HG03135 (cell line): ENCODE results near the gene ANKRD31.

ENCODE experiments used
- ATAC-seq: cut with Tn5 transposase; IDR thresholded peaks from one replicate; pipeline ENCODE4 v1.9.1; 2021; ENCODE audit warnings: mild to moderate bottlenecking, moderate library complexity; ENCODE audit not compliant: unreplicated experiment

Gene ANKRD31

GRCh38 chr5:75040973-75041372 lies 195.7 kb downstream of the ANKRD31 start:
- ATAC-seq = no peak

- no peak for ATAC-seq
Measured at GRCh38 chr5:75037106-75037505, 199.6 kb downstream of the ANKRD31 start.

DNA sequence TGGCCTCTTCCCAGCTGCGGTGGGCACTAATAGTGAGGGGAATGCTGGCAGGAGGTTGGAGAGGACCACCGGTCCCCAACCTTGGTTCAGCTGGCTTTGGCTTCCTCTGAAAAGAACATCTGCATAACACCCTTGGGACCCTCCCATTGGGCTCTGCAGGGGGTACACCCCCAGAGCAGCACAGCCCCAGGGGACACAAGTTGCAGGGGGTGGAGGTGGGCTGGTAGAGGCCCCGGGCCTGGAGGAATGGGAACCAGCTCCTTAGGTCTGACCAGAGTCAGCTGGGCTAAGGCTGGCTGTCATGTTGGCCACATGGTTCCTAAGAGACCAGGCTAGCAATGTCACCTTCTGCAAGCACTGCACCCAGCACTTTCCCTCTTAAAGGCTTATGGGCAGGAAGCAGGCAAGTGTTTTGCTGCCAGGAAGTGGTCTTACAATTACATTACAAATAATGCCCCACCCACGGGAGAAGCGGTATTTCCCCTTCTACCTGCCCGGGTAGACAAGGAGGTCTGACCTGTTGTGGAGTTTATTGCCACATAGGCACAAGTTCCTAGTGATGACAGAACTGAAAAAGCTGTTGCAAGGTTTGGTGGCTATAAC lies 202.4 kb downstream of the ANKRD31 start:
- ATAC-seq = no peak

GRCh38 chr5:75031366-75031765 lies 205.3 kb downstream of the ANKRD31 start:
- ATAC-seq = no peak

DNA sequence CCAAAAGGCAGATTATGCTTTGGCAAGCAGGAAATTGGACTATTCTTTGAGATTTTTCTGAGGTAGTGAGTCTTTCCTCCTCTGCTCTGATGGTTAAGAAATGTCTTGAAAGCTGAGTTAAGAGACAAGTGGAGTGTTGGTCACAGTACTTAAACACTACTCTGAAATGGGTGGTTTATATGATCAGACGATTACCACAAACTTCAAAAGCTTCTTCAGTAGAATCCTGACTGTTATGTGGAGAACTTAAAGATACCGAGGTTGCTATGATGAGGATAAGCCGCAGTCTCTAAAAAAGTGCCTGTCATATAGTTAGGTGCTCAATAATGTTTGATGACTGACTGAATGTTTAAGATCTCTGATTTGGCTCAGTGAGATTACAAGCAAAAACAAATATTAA lies 208.6 kb downstream of the ANKRD31 start:
- ATAC-seq = no peak

DNA sequence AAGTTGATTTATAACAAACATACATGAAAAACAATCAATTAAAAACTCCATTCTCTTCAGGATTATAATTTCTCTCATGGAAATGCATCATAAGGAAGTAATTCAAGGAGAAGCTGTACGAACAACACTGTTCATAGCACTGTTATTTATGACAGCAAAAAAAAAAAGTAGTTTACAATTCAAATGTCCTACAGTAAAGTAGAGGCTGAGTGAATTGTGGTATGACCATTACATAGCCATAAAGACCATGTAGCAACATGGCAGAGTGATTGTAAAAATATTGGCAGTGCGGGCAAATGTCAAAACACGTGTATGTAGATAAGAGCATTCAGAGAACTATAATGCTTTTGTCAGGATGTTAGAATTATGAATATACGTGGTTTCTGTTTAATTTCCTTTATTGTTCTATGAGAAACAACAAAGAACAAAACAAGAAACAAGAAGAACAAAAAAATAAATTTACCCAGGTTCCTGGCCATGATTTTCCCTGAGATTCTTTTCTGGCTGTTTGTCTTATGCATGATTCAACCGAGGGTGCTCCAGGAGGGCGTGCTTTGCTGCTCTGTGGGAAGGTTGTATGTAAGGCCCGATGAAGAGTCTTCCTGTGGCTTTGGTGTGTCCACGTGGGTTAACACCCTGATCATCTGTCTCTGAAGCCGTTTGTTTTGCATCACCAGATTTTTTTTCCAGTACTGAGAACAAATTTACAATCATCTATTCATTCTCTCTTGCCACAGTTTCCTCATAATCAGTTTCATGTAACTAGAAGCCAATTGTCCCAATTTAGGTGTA lies 213.1 kb downstream of the ANKRD31 start:
- no peak for ATAC-seq

GRCh38 chr5:75021800-75022199 lies 214.9 kb downstream of the ANKRD31 start:
- ATAC-seq = no peak

DNA sequence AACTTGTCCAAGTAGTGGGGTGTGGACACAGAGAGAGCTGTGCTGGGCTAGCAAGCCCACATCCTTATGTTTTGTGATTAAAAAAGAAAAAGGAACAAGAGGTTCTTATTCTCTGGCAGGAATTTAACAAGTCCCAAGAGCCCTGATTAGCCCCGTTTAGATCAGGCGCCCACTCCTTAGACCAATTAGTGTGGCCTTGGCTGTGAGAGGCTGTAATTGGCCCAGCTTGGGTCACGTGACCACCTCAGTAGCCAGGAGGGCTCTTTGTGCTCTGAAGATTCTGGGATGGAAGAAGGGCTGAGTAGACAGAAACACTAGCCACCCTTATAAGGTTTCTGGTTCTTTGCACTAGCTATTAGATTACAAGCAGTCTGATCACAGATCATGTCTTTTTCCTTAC lies 215.5 kb downstream of the ANKRD31 start:
- ATAC-seq = no peak

DNA sequence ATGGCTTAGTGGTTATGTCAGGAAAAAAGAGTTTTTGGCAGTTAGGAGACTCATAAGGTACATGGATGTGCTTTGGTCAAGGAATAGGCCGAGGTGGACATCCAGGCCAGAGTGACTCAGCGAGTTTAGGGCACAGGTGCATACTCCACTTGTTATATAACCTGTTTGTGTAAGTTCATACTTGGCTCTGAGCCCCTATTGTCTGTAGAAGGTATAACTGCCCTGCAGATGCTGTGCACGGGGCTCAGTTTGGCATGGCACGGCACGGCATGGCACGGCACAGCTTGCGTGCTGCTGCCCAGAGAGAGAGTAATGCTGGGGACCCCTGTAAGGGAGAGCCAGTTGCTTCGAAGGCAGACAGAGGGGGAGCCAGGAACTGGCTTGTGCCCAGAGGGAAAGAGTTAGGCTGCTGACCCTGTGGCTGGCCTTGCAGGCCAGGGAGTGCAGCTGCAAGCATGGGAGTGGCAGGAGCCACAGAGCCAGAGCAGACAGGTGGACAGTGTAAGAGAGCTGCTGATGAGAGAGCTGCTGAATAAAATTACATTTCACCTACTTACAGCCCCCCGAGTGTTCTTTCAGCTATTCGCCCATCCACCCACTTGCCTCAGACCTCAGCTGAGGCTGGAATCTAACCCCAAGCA lies 216.5 kb downstream of the ANKRD31 start:
- no peak for ATAC-seq

DNA sequence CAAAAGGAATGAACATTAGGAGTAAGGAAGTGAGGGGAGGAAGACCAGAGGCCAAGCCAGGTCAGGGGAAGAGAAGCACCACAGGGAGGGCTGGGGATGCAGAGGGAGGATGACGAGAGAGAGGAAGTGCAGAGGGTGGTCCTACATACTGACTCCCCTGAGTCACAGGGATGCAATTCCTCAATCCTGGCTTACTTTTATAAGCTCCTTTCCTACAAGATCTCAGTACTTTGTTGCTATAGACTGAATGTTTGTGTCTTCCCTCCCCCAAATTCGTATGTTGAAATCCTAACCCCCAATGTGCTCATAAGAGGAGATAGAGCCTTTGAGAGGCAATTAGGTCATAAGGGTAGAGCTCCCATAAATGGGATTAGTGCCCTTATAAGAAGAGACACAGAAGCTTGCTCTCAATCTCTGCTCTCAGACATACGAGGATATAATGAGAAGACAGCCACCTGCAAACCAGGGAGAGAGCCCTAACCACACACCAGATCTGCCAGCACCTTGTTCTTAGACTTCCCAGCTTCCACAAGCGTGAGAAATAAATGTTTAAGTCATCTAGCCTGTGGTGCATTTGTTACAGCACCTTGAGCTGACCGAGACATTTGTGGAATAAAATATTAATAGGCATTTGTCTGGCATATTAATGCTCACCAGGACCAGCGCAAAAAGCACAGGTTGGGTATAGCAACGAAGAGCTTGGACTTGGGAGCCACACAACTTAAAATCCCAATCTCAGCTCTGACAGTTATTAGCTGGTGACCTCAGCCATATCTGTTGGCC lies 217.7 kb downstream of the ANKRD31 start:
- no peak for ATAC-seq
